GM12878 (cell line): ENCODE data around the gene ATL2.
"Not testable (repeated sequence)": the region's sequence is repeated elsewhere in the genome, so short reads cannot be mapped to it uniquely, and the experiment has no call there.

Experiments
- EGR1 ChIP-seq, 2 experiments: IDR thresholded peaks; 1 replicate in 1 of 2; 2 replicates in 1 of 2; pipeline ENCODE4 v1.6.1; 2011 to 2012; ENCODE audit warnings: low read depth in 2 of 2, low read length in 2 of 2, borderline replicate concordance in 1 of 2, mild to moderate bottlenecking in 1 of 2, moderate library complexity in 1 of 2
- EP300 ChIP-seq, 2 experiments: fragments of 150-350 bp in 1 of 2; IDR thresholded peaks; 2 replicates each; pipeline ENCODE4 v1.6.1; 2011 to 2012; ENCODE audit warnings: low read depth in 2 of 2, low read length in 2 of 2, borderline replicate concordance in 1 of 2, improper control_type of control experiment in 1 of 2, inconsistent platforms in 1 of 2; ENCODE audit not compliant: control insufficient read depth in 1 of 2

DNA sequence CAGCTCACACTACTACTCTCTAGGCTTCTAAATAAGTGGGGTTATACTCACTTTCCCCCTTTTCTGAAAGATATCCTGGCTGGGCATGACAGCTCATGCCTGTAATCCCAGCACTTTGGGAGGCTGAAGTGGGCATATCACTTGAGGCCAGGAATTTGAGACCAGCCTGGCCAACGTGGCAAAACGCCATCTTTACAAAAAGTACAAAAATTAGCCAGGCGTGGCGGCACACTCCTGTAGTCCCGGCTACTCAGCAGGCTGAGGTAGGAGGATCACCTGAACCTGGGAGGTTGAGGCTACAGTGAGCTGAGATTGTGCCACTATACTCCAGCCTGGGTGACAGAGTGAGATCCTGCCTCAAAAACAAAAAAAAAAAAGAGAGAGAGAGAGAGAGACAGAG lies 57.8 kb downstream of the ATL2 start:
- TF ChIP-seq EP300 (IDR thresholded peaks at IDR 0.05; ENCODE audit: borderline replicate concordance in 1 of 2, control insufficient read depth in 1 of 2, low read depth in 2 of 2, low read length in 2 of 2); EGR1 (IDR thresholded peaks at IDR 0.05; ENCODE audit: borderline replicate concordance in 1 of 2, low read depth in 2 of 2, low read length in 2 of 2): not testable (repeated sequence)
